Vagina (tissue), 2 donors: ENCODE measurements around the gene CCDC201.
"Not testable (repeated sequence)": the region's sequence is repeated elsewhere in the genome, so short reads cannot be mapped to it uniquely, and the experiment has no call there.

Experiments used
- POLR2AphosphoS5 ChIP-seq, 2 donors: sonication (generic); formaldehyde crosslinking; IDR thresholded peaks; one replicate each; pipeline ENCODE4 v1.9.0; 2017; ENCODE audit warnings: antibody characterized with exemption in 2 of 2, mild to moderate bottlenecking in 2 of 2, low read depth in 1 of 2; ENCODE audit not compliant: insufficient read depth in 1 of 2
- TF ChIP-seq, protein P1 (sequence below), 3 experiments: fragments of 450-650 bp in 2 of 3; fragments of 200-600 bp in 1 of 3; sonication (generic) in 1 of 3; IDR thresholded peaks; one replicate each; pipeline ENCODE4 v1.5.1; 2017 to 2019; ENCODE audit warnings: antibody characterized with exemption in 3 of 3, mild to moderate bottlenecking in 2 of 3, moderate library complexity in 2 of 3

DNA sequence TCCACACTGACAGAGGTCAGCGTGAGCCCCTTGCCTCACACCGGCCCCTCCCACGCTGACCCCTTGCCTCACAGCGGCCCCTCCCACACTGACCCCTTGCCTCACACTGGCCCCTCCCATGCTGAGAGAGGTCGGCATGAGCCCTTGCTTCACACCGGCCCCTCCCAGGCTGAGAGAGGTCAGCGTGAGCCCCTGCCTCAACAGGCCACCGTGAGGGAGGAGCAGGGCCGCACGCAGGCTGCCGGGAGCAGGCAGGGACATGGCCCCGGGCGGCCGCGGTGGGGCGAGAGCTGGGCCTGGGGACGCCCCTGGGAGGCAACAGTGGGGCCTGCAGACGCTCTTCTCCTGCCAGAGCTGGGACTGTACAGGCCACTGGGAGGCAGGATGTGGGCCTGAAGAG lies 59.1 kb downstream of the CCDC201 start:
- not testable (repeated sequence) for TF ChIP-seq POLR2AphosphoS5 (IDR thresholded peaks at IDR 0.05; ENCODE audit: insufficient read depth in 1 of 2, low read depth in 1 of 2)
- TF ChIP-seq, protein P1, sequence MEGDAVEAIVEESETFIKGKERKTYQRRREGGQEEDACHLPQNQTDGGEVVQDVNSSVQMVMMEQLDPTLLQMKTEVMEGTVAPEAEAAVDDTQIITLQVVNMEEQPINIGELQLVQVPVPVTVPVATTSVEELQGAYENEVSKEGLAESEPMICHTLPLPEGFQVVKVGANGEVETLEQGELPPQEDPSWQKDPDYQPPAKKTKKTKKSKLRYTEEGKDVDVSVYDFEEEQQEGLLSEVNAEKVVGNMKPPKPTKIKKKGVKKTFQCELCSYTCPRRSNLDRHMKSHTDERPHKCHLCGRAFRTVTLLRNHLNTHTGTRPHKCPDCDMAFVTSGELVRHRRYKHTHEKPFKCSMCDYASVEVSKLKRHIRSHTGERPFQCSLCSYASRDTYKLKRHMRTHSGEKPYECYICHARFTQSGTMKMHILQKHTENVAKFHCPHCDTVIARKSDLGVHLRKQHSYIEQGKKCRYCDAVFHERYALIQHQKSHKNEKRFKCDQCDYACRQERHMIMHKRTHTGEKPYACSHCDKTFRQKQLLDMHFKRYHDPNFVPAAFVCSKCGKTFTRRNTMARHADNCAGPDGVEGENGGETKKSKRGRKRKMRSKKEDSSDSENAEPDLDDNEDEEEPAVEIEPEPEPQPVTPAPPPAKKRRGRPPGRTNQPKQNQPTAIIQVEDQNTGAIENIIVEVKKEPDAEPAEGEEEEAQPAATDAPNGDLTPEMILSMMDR (IDR thresholded peaks at IDR 0.05): not testable (repeated sequence)
